Sigmoid colon (tissue), 4 donors: ENCODE measurements around the gene PSENEN.

Experiments used
- EP300 ChIP-seq, 4 donors: sonication (generic); formaldehyde crosslinking; IDR thresholded peaks; one replicate each; pipeline ENCODE4 v1.6.1; 2017; ENCODE audit warnings: antibody characterized with exemption in 4 of 4
- POLR2A ChIP-seq, 2 donors: fragments of 450-650 bp; IDR thresholded peaks; one replicate each; pipeline ENCODE4 v1.6.1; 2016; ENCODE audit warnings: antibody characterized with exemption in 2 of 2, mild to moderate bottlenecking in 2 of 2, moderate library complexity in 2 of 2
- TF ChIP-seq, protein P1 (sequence below), 4 experiments: fragments of 450-650 bp in 3 of 4; fragments of 200-600 bp in 1 of 4; IDR thresholded peaks; one replicate each; pipeline ENCODE4 v1.5.1; 2016 to 2019; ENCODE audit warnings: antibody characterized with exemption in 4 of 4, mild to moderate bottlenecking in 3 of 4, moderate library complexity in 2 of 4

- TF ChIP-seq POLR2A (IDR thresholded peaks at IDR 0.05) = no peak
- TF ChIP-seq, protein P1, sequence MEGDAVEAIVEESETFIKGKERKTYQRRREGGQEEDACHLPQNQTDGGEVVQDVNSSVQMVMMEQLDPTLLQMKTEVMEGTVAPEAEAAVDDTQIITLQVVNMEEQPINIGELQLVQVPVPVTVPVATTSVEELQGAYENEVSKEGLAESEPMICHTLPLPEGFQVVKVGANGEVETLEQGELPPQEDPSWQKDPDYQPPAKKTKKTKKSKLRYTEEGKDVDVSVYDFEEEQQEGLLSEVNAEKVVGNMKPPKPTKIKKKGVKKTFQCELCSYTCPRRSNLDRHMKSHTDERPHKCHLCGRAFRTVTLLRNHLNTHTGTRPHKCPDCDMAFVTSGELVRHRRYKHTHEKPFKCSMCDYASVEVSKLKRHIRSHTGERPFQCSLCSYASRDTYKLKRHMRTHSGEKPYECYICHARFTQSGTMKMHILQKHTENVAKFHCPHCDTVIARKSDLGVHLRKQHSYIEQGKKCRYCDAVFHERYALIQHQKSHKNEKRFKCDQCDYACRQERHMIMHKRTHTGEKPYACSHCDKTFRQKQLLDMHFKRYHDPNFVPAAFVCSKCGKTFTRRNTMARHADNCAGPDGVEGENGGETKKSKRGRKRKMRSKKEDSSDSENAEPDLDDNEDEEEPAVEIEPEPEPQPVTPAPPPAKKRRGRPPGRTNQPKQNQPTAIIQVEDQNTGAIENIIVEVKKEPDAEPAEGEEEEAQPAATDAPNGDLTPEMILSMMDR (IDR thresholded peaks at IDR 0.05) = no peak
- no peak for TF ChIP-seq EP300 (IDR thresholded peaks at IDR 0.05)
Measured at GRCh38 chr19:35742121-35742724, 3.2 kb upstream of the PSENEN start, which contains the start of gene IGFLR1.
